HG03064 (cell line): ENCODE data around the gene ZFAND5.

Experiments
- ATAC-seq: cut with Tn5 transposase; IDR thresholded peaks from one replicate; pipeline ENCODE4 v1.9.1; 2021; ENCODE audit warnings: low read depth; ENCODE audit not compliant: unreplicated experiment

Gene ZFAND5

DNA sequence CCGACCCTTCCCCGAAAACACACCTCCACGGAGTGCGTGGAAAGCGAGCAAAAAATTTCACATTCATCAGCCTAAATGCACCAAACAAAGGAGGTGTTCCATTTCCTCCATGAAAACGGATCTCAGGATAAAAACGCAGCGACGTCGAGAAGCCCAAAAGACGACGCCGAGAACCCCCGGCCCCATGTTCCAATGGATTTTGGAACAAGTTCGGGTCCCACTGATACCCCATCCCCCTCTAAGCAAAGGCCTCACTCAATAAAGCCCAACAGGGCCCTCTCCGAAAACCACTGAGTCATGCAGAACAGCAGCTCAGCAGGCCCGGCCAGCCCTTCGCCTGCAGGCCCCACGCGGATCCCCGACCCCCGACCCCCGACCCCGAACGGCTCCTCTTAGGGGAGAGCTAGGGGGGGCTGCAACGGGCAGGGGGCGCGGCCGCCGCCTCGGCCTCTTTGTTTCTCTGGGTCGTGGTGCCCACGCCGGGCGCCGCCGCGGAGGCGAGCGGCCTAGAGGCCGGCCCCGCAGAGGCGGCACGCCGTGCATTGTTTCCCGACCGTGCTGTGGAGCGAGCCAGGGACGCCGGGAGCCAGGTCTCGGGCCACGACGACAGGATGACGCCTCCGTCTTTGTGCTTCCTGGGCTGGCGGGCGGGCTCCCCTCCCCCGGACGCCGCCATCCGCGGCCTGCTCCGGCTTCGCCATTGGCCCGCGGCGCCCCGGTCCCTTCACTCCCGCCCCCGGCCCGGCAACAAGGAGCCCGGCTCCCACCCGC lies 915 bp downstream of the ZFAND5 start:
- ATAC-seq, result peak; percentile 37

GRCh38 chr9:72363236-72363635 lies 1.8 kb downstream of the ZFAND5 start:
- ATAC-seq, result no peak

DNA sequence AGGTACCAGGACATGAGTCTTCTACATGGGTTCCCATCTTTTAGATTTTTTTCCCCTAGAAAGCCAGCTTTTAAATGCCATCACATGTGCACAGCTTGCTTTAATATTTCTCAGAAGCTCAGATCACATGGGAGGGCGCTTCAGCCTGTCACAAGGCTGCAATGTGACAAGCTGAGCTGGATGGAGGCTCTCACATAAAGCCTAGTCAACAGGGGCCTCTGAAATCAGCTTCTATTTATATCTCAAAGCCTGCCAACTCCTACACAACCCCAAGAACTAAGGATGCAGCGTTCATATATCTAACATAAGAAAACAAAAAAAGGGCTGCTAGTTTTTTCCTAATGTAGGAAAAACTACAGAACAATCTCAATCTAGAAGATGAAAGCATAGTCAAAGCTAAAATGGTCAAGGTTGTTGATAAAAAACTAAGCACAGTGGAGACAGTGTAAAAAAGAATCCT lies 2.3 kb downstream of the ZFAND5 start:
- ATAC-seq, result peak; percentile 21

GRCh38 chr9:72362118-72362531 lies 2.9 kb downstream of the ZFAND5 start:
- ATAC-seq, result no peak

DNA sequence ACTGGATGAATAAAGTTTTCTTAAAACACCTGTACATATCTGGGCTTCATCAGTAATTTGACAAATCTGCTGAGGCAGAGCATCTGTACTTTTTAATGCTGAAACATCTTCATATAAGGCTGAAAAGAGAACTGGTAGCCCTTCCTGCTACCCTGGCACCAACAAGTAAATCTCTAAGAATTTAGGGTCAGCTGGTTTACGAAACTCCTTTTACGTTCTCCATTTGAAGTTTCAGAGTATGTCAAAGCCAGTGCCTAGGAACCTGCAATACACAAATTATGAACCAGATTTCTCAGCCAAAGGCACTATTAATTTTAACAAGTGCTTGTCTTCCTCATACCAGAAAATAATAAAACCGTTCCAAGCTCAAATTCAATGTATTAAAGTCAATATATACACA lies 3.8 kb downstream of the ZFAND5 start:
- no peak for ATAC-seq

GRCh38 chr9:72360324-72360723 lies 4.7 kb downstream of the ZFAND5 start:
- ATAC-seq, result no peak

- no peak for ATAC-seq
These were observed 8.9 kb downstream of the ZFAND5 start for GRCh38 chr9:72356041-72356582.

DNA sequence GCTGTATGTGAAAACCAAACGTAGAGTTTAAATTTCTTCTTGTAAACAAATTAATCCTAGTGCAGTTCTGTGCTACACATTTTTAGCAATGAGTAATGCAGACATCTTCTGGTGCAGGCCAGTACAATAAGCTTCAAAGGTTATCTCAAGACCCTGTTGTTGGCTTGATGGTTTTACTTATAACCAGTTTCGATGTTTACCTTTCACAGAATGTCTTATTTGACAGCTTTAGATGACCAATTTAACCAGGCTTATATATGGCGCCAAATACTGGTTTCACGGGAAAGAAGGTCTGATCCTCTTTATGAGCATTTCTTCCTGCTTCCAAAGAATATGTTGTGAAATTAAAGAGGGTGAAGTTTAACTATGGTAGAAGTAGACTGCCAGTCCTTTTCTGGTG lies 9.9 kb downstream of the ZFAND5 start:
- no peak for ATAC-seq

DNA sequence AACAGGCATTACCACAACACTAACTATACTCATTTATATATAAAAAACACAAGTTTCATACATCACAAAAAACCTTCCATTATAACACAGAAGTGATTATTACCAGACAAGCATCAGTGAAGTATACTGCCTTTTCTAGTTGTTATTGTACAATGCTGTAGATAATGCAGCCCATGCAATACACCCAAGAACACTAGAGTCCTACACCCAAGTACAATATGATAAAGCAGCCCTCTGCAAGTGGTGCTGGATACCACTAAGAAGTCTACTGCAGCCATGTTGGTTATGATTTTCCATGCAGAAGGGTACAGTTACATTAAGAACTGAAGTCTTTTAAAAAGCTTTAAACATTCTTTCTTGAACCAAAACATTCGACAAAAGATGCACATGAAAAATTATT lies 10.3 kb downstream of the ZFAND5 start:
- no peak for ATAC-seq

DNA sequence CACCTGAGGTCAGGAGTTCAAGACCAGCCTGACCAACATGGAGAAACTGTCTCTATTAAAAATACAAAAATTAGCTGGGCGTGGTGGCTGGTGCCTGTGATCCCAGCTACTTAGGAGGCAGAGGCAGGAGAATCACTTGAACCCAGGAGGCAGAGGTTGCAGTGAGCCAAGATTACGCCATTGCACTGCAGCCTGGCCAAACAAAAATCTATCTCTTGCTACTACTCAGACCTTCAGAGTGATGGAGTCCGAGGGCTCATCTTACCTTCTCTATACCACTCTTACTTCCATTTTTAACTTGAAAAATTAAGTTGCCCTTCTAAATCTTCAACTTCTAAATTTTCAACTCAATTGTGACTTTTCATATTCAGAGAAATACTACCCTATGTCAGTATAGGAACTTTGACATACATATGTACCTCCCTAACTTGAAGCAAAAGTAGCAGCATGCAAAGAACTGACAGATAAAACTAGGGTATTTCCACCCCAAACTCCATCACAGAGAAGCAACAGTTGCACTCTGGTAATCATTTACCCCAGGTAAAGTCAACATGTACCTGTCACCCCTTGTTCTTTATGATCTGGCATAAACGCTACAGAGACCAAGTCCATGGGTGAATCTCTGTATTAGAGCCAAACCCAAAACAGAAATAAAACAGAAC lies 11.4 kb downstream of the ZFAND5 start:
- ATAC-seq, result no peak

GRCh38 chr9:72352911-72353388 lies 12.1 kb downstream of the ZFAND5 start:
- ATAC-seq, result no peak

- ATAC-seq, result no peak
These were observed 13.2 kb downstream of the ZFAND5 start for GRCh38 chr9:72351538-72352453.

- ATAC-seq, result no peak
These were observed 15.1 kb downstream of the ZFAND5 start for GRCh38 chr9:72349911-72350310.

- ATAC-seq, result no peak
These were observed 15.8 kb downstream of the ZFAND5 start for GRCh38 chr9:72349240-72349639.

DNA sequence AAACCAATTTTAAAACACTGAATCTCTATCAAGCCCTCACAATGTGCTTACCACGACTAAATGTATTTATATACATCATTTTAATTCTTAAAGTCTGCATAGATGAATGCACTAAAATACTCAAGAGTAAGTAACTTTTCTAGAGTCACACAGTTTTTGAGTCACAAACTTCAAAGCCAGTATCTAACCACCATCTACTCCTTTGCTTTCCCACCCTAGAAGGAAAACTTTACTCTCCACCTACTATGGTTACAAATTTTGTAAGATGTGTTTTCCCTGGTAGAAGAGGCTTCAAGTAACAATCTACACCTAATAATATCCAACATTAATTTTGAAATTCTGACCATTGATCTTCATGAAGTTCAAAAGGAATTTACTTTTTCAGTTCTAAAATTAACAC lies 18.7 kb downstream of the ZFAND5 start:
- ATAC-seq, result no peak

GRCh38 chr9:72338631-72339030 lies 26.4 kb downstream of the ZFAND5 start:
- ATAC-seq, result no peak

- no peak for ATAC-seq
These were observed 27.7 kb downstream of the ZFAND5 start for GRCh38 chr9:72337286-72337685.

DNA sequence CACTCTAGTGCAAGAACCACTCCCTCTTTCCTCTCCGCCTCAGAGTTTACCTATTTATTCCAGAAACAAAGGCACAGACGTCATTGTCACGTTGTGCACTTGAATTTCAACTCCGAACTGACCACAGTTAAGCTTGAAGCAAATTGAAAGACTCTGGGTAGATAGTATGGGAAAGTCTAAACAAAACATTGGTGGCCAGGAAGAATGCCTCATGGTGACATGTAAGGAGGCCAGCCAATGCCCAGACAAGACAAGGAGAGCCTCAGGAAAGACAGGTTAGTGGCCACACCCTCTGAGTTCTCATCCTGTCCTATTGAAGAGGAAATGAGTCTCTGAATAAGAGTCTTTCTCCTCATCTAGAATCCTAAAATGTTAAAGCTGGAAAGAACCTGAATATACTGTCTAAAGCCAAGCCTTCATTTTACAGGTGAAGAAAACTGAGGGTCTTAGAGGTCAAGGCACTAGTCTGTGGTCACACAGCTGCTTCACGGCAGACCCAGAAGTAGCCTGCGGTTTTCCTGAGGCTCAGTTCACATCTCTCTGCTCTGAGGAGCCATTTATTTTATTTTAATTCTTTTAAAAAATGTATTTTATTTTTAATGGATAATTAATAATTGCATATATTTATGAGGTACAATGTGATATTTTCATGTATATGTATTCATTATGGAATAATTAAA lies 30.2 kb downstream of the ZFAND5 start:
- no peak for ATAC-seq

- ATAC-seq, result no peak
These were observed 31.3 kb downstream of the ZFAND5 start for GRCh38 chr9:72333709-72334108.

GRCh38 chr9:72333197-72333596 lies 31.8 kb downstream of the ZFAND5 start:
- no peak for ATAC-seq
